Mucosa of descending colon (tissue), 3 donors: ENCODE data around the gene KIF6. TPM values are rescaled to one million over a fixed set of nuclear protein-coding genes. Genes with fewer than 3 reads are reported as not detected.
A peak's percentile ranks its signal among the peaks of the same experiment; 100 is the strongest.

Source experiments
- ATAC-seq: fragments of 200-7000 bp; cut with Tn5 transposase; one replicate; pipeline ENCODE4 v1.9.1; 2020; ENCODE audit warnings: mild to moderate bottlenecking, moderate library complexity
- DNase-seq, 3 donors: peaks; one replicate each; pipeline ENCODE4 v3.0.0-alpha.2; 2020
- H3K36me3 ChIP-seq: fragments of 200-600 bp; one replicate; pipeline ENCODE4 v1.8.0; 2021; ENCODE audit warnings: low read depth, mild to moderate bottlenecking
- H3K4me1 ChIP-seq: fragments of 200-600 bp; one replicate; pipeline ENCODE4 v1.8.0; 2021; ENCODE audit warnings: low read depth, mild to moderate bottlenecking
- H3K4me3 ChIP-seq: fragments of 200-600 bp; one replicate; pipeline ENCODE4 v1.8.0; 2021; ENCODE audit warnings: mild to moderate bottlenecking
- H3K9me3 ChIP-seq: fragments of 200-600 bp; one replicate; pipeline ENCODE4 v1.8.0; 2021; ENCODE audit warnings: mild to moderate bottlenecking
- intact Hi-C, 2 donors: fragments of 100-400 bp; cut with DNase I in 1 of 2; cut with micrococcal nuclease in 1 of 2; formaldehyde crosslinking; loops; one replicate each; pipeline versions ENCODE4 v1.11.0 to v1.11.1; 2022; cut with DNase I, micrococcal nuclease
- total RNA-seq, 3 donors: library from RNA; stranded (reverse); fragmentation: NEBNext Ultra II Directional in 2 of 3; extraction: Animal tissue kit (Norgen Biotek cat#: 25700) in 2 of 3; gene quantifications; one replicate each; pipeline versions ENCODE4 v1.2.1 to v1.2.4, GENCODE V29; 2021 to 2023
- TF ChIP-seq, protein P1 (sequence below): fragments of 200-600 bp; IDR thresholded peaks from one replicate; pipeline ENCODE4 v1.8.0; 2022; ENCODE audit warnings: antibody characterized with exemption, mild to moderate bottlenecking
- donor health status: DM: no; HTN: no; CAD: no; lungs with moderate emphysema.
- donor health status: DM: no; HTN: no; CAD: no.
- donor health status: DM: no; HTN: yes; CAD: no.

Gene KIF6
- total RNA-seq, 3 donors from 2014 or later = 0.24 to 0.85 (median 0.52) TPM

DNA sequence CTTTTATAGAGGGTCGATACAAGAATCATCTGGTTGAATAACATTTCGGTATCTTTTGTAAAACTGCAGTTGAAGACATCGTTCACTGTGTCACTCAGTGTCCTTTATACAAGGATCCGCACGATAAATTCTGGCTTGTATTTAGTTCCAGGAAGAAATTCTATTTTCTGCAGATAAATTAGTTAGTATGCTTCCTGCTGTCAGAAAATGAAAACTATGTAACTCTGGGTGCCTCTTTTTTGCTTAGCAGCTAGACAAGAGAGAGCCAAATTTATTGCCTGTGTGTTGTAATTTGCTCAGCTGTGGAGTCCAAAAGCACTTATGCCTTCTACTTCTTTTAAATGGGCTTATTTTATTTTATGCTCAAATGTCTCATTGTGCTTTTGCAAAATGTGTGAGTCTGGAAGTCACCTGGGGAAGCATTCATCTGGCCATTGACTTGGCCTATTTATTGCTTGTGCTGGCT lies 346.2 kb downstream of the KIF6 start:
- DNase-seq (no peak), ATAC-seq (no peak)
- H3K4me1 ChIP-seq = no peaks in the 10 kb centered on the region
- H3K9me3 ChIP-seq = no peaks in the 10 kb centered on the region
- TF ChIP-seq, protein P1, sequence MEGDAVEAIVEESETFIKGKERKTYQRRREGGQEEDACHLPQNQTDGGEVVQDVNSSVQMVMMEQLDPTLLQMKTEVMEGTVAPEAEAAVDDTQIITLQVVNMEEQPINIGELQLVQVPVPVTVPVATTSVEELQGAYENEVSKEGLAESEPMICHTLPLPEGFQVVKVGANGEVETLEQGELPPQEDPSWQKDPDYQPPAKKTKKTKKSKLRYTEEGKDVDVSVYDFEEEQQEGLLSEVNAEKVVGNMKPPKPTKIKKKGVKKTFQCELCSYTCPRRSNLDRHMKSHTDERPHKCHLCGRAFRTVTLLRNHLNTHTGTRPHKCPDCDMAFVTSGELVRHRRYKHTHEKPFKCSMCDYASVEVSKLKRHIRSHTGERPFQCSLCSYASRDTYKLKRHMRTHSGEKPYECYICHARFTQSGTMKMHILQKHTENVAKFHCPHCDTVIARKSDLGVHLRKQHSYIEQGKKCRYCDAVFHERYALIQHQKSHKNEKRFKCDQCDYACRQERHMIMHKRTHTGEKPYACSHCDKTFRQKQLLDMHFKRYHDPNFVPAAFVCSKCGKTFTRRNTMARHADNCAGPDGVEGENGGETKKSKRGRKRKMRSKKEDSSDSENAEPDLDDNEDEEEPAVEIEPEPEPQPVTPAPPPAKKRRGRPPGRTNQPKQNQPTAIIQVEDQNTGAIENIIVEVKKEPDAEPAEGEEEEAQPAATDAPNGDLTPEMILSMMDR = no peak
- intact Hi-C loops = loop anchor here (5.0 to 10.0 kb wide), 2 partner anchors 513 to 516 kb away; no protein-coding TSS in a partner anchor
- no peak overlapping the region for H3K4me3 ChIP-seq
- H3K36me3 ChIP-seq = no peaks in the 10 kb centered on the region

GRCh38 chr6:39378175-39378959 lies 346.8 kb downstream of the KIF6 start:
- H3K36me3 ChIP-seq = no peaks in the 10 kb centered on the region
- ATAC-seq = peak; percentile 40
- no peak overlapping the region for H3K4me3 ChIP-seq
- no peaks in the 10 kb centered on the region for H3K9me3 ChIP-seq
- TF ChIP-seq, protein P1 = no peak
- DNase-seq = no peak
- no peaks in the 10 kb centered on the region for H3K4me1 ChIP-seq
- intact Hi-C loops = loop anchor here (5.0 to 10.0 kb wide), 2 partner anchors 514 to 516 kb away; no protein-coding TSS in a partner anchor

- DNase-seq (peak in 2 of 3 donors; percentile 50 to 76), ATAC-seq (peak; percentile 80)
- no peaks in the 10 kb centered on the region for H3K9me3 ChIP-seq
- intact Hi-C loops = loop anchor here (5.0 to 10.0 kb wide), 2 partner anchors 515 to 517 kb away; no protein-coding TSS in a partner anchor
- no peaks in the 10 kb centered on the region for H3K36me3 ChIP-seq
- H3K4me3 ChIP-seq = no peak overlapping the region
- H3K4me1 ChIP-seq = no peaks in the 10 kb centered on the region
- TF ChIP-seq, protein P1 = peak; percentile 30
Observed at GRCh38 chr6:39377539-39377950, 347.7 kb downstream of the KIF6 start.

GRCh38 chr6:39375405-39375804 lies 349.8 kb downstream of the KIF6 start:
- intact Hi-C loops = loop anchor here (5.0 to 10.0 kb wide), 2 partner anchors 517 to 519 kb away; no protein-coding TSS in a partner anchor
- ATAC-seq (no peak), DNase-seq (no peak)
- Histone ChIP-seq H3K36me3 (no peaks in the 10 kb centered on the region), H3K4me3 (no peak overlapping the region), H3K9me3 (no peaks in the 10 kb centered on the region), H3K4me1 (no peaks in the 10 kb centered on the region)
- TF ChIP-seq, protein P1 = no peak

GRCh38 chr6:39370390-39370789 lies 354.8 kb downstream of the KIF6 start:
- ATAC-seq (no peak), DNase-seq (no peak)
- no peaks in the 10 kb centered on the region for H3K4me1 ChIP-seq
- TF ChIP-seq, protein P1 = no peak
- no peak overlapping the region for H3K4me3 ChIP-seq
- intact Hi-C loops = loop anchor here in 1 of 2 donors (10.0 kb wide), 1 partner anchor 524 kb away; no protein-coding TSS in a partner anchor
- H3K36me3 ChIP-seq = no peaks in the 10 kb centered on the region
- H3K9me3 ChIP-seq = no peaks in the 10 kb centered on the region
